ENCODE data around the gene ADIRF. TPM values are rescaled to one million over a fixed set of nuclear protein-coding genes. Genes with fewer than 3 reads are reported as not detected.
"Not testable (repeated sequence)": the region's sequence is repeated elsewhere in the genome, so short reads cannot be mapped to it uniquely, and the experiment has no call there.

ADIRF gene
- total RNA-seq, 1 donor from 2014 or later, result not detected

- Mint-ChIP-seq H3K9me3 (ENCODE audit: low read depth) (no peaks in the 10 kb centered on the region), H3K27ac (no peak overlapping the region), H3K27me3 (peaks cover 34% of the 10 kb centered on the region), H3K4me1 (ENCODE audit: low read depth) (peaks cover 17% of the 10 kb centered on the region), H3K4me3 (ENCODE audit: low read depth) (peak overlapping the region; percentile 12), H3K36me3 (ENCODE audit: insufficient read depth) (no peaks in the 10 kb centered on the region)
- no peak for DNase-seq (ENCODE audit: low spot score, unreplicated experiment)
- no peak for TF ChIP-seq CTCF (IDR thresholded peaks at IDR 0.05; ENCODE audit: unreplicated experiment)
Measured at GRCh38 chr10:86972613-86973380, 4.5 kb downstream of the ADIRF start.

- no peaks in the 10 kb centered on the region for H3K36me3 Mint-ChIP-seq (ENCODE audit: insufficient read depth)
- H3K27me3 Mint-ChIP-seq, result peaks cover 32% of the 10 kb centered on the region
- no peak for DNase-seq (ENCODE audit: low spot score, unreplicated experiment)
- peak overlapping the region; percentile 33 for H3K27ac Mint-ChIP-seq
- no peak overlapping the region for H3K4me3 Mint-ChIP-seq (ENCODE audit: low read depth)
- peaks cover 17% of the 10 kb centered on the region for H3K4me1 Mint-ChIP-seq (ENCODE audit: low read depth)
- no peak for TF ChIP-seq CTCF (IDR thresholded peaks at IDR 0.05; ENCODE audit: unreplicated experiment)
- no peaks in the 10 kb centered on the region for H3K9me3 Mint-ChIP-seq (ENCODE audit: low read depth)
Measured at GRCh38 chr10:86974484-86974883, 6.2 kb downstream of the ADIRF start.

- Mint-ChIP-seq H3K4me3 (ENCODE audit: low read depth) (no peak overlapping the region), H3K27ac (no peak overlapping the region), H3K27me3 (peaks cover 27% of the 10 kb centered on the region), H3K36me3 (ENCODE audit: insufficient read depth) (no peaks in the 10 kb centered on the region), H3K9me3 (ENCODE audit: low read depth) (no peaks in the 10 kb centered on the region), H3K4me1 (ENCODE audit: low read depth) (peaks cover 13% of the 10 kb centered on the region)
- no peak for DNase-seq (ENCODE audit: low spot score, unreplicated experiment)
- TF ChIP-seq CTCF (IDR thresholded peaks at IDR 0.05; ENCODE audit: unreplicated experiment), result no peak
Measured at GRCh38 chr10:86976362-86977056, 8.2 kb downstream of the ADIRF start.

GRCh38 chr10:86978457-86978856 lies 10.2 kb downstream of the ADIRF start:
- not testable (repeated sequence) for H3K27me3 Mint-ChIP-seq; H3K9me3 Mint-ChIP-seq (ENCODE audit: low read depth); H3K27ac Mint-ChIP-seq; DNase-seq (ENCODE audit: low spot score, unreplicated experiment); H3K4me3 Mint-ChIP-seq (ENCODE audit: low read depth); H3K4me1 Mint-ChIP-seq (ENCODE audit: low read depth); H3K36me3 Mint-ChIP-seq (ENCODE audit: insufficient read depth)

GRCh38 chr10:86979296-86979818 lies 11.1 kb downstream of the ADIRF start:
- Mint-ChIP-seq H3K9me3 (ENCODE audit: low read depth) (no peaks in the 10 kb centered on the region), H3K4me3 (ENCODE audit: low read depth) (no peak overlapping the region), H3K4me1 (ENCODE audit: low read depth) (peaks cover 7% of the 10 kb centered on the region), H3K36me3 (ENCODE audit: insufficient read depth) (no peaks in the 10 kb centered on the region), H3K27ac (no peak overlapping the region), H3K27me3 (peaks cover 4% of the 10 kb centered on the region)
- TF ChIP-seq CTCF (IDR thresholded peaks at IDR 0.05; ENCODE audit: unreplicated experiment), result no peak
- no peak for DNase-seq (ENCODE audit: low spot score, unreplicated experiment)
